Endodermal cell (in vitro differentiated cells): Measurements from ENCODE around the gene PODXL2. TPM values are rescaled to one million over a fixed set of nuclear protein-coding genes. Genes with fewer than 3 reads are reported as not detected.

Experiments used
- DNase-seq: peaks from one replicate; pipeline ENCODE4 v3.0.0-alpha.2; 2017
- H3K27ac ChIP-seq: 2 replicates; pipeline ENCODE4 v1.5.1; 2013; ENCODE audit warnings: mild to moderate bottlenecking, low read depth, low read length, moderate library complexity
- H3K27me3 ChIP-seq: 2 replicates; pipeline ENCODE4 v1.6.1; 2013; ENCODE audit warnings: mild to moderate bottlenecking, low read length, moderate library complexity; ENCODE audit not compliant: insufficient read depth, control insufficient read depth, poor library complexity, severe bottlenecking
- H3K36me3 ChIP-seq: 2 replicates; pipeline ENCODE4 v1.7.0; 2013; ENCODE audit warnings: mild to moderate bottlenecking, low read length, moderate library complexity; ENCODE audit not compliant: control insufficient read depth, insufficient read depth
- H3K4me1 ChIP-seq: one replicate; pipeline ENCODE4 v1.7.0; 2013; ENCODE audit warnings: low read length; ENCODE audit not compliant: control insufficient read depth, insufficient read depth
- H3K4me3 ChIP-seq: 2 replicates; pipeline ENCODE4 v1.5.1; 2013; ENCODE audit warnings: mild to moderate bottlenecking, low read length, moderate library complexity
- H3K9ac ChIP-seq: 2 replicates; pipeline ENCODE4 v1.6.1; 2013; ENCODE audit warnings: mild to moderate bottlenecking, low read length, moderate library complexity; ENCODE audit not compliant: poor library complexity, severe bottlenecking; ENCODE audit errors: extremely low read depth
- H3K9me3 ChIP-seq: 2 replicates; pipeline ENCODE4 v1.6.1; 2013; ENCODE audit warnings: mild to moderate bottlenecking, low read length, moderate library complexity; ENCODE audit not compliant: control insufficient read depth
- H3K27ac Mint-ChIP-seq: 2 replicates; pipeline ENCODE4 v1.8.0; 2020; ENCODE audit warnings: mixed read lengths
- H3K27me3 Mint-ChIP-seq: 2 replicates; pipeline ENCODE4 v1.8.0; 2021; ENCODE audit warnings: mild to moderate bottlenecking, mixed read lengths; ENCODE audit not compliant: insufficient read depth
- H3K36me3 Mint-ChIP-seq: 2 replicates; pipeline ENCODE4 v1.8.0; 2020; ENCODE audit warnings: low read depth, mixed read lengths
- H3K4me1 Mint-ChIP-seq: 2 replicates; pipeline ENCODE4 v1.8.0; 2020; ENCODE audit warnings: mixed read lengths
- H3K4me3 Mint-ChIP-seq: 2 replicates; pipeline ENCODE4 v1.8.0; 2020; ENCODE audit warnings: mild to moderate bottlenecking, moderate library complexity, mixed read lengths
- H3K9me3 Mint-ChIP-seq: 2 replicates; pipeline ENCODE4 v1.8.0; 2020; ENCODE audit warnings: mild to moderate bottlenecking, mixed read lengths
- CTCF ChIP-seq: fragments of 200-600 bp; sonication (generic); conservative IDR thresholded peaks from 2 replicates; pipeline ENCODE4 v1.5.0; 2021; ENCODE audit warnings: antibody characterized with exemption, mild to moderate bottlenecking
- WGBS, 2 experiments: methylation state at CpG; one replicate each; pipeline versions ENCODE4 v1.1.5 to v1.1.7; 2013; ENCODE audit warnings: missing lambda C conversion rate in 2 of 2, mixed read lengths in 1 of 2; ENCODE audit not compliant: insufficient coverage in 1 of 2, insufficient read length in 1 of 2; 5-methylcytosine and 5-hydroxymethylcytosine counted together
- total RNA-seq, 2 donors: library from RNA; stranded (reverse); fragmentation: NEBNext Ultra II Directional in 1 of 2; extraction: Animal tissue kit (Norgen Biotek cat#: 25700) in 1 of 2; gene quantifications; 2 replicates in 1 of 2; 3 replicates in 1 of 2; pipeline ENCODE4 v1.2.1, GENCODE V29; 2021

PODXL2 gene
- total RNA-seq, 2 donors from 2014 or later, result 11.8 to 16.5 TPM

GRCh38 chr3:127676921-127677351 lies 48.0 kb downstream of the PODXL2 start:
- H3K27ac Mint-ChIP-seq, result no peak overlapping the region
- H3K4me1 Mint-ChIP-seq, result peaks cover under 1% of the 10 kb centered on the region
- 93% methylated on average over 9 to 21 of the region's 21 CpGs for WGBS, 2 experiments
- peak; percentile 34 for DNase-seq
- Histone ChIP-seq H3K9me3 (no peaks in the 10 kb centered on the region), H3K36me3 (no peaks in the 10 kb centered on the region), H3K4me3 (no peak overlapping the region), H3K9ac (no peak overlapping the region), H3K4me1 (no peaks in the 10 kb centered on the region), H3K27me3 (peaks cover 8% of the 10 kb centered on the region), H3K27ac (no peak overlapping the region)
- no peaks in the 10 kb centered on the region for H3K36me3 Mint-ChIP-seq
- no peak for TF ChIP-seq CTCF
- H3K9me3 Mint-ChIP-seq, result no peaks in the 10 kb centered on the region
- no peak overlapping the region for H3K4me3 Mint-ChIP-seq
- peaks cover 12% of the 10 kb centered on the region for H3K27me3 Mint-ChIP-seq

GRCh38 chr3:127677541-127678314 lies 48.7 kb downstream of the PODXL2 start:
- no peaks in the 10 kb centered on the region for H3K36me3 ChIP-seq
- DNase-seq, result peak; percentile 32
- H3K27ac ChIP-seq, result no peak overlapping the region
- H3K27ac Mint-ChIP-seq, result no peak overlapping the region
- H3K4me3 ChIP-seq, result no peak overlapping the region
- 89 to 95% methylated on average over 16 to 17 of the region's 17 CpGs for WGBS, 2 experiments
- H3K4me1 ChIP-seq, result no peaks in the 10 kb centered on the region
- no peak for TF ChIP-seq CTCF
- H3K9me3 ChIP-seq, result no peaks in the 10 kb centered on the region
- no peaks in the 10 kb centered on the region for H3K36me3 Mint-ChIP-seq
- no peak overlapping the region for H3K4me3 Mint-ChIP-seq
- no peak overlapping the region for H3K9ac ChIP-seq
- H3K27me3 Mint-ChIP-seq, result peaks cover 12% of the 10 kb centered on the region
- peaks cover 8% of the 10 kb centered on the region for H3K27me3 ChIP-seq
- H3K9me3 Mint-ChIP-seq, result no peaks in the 10 kb centered on the region
- H3K4me1 Mint-ChIP-seq, result no peaks in the 10 kb centered on the region

GRCh38 chr3:127678315-127678599 lies 49.3 kb downstream of the PODXL2 start:
- no peak for TF ChIP-seq CTCF
- Histone ChIP-seq H3K27ac (no peak overlapping the region), H3K9ac (no peak overlapping the region), H3K4me1 (no peaks in the 10 kb centered on the region), H3K36me3 (no peaks in the 10 kb centered on the region), H3K9me3 (no peaks in the 10 kb centered on the region), H3K4me3 (no peak overlapping the region), H3K27me3 (peaks cover 7% of the 10 kb centered on the region)
- no peak overlapping the region for H3K27ac Mint-ChIP-seq
- H3K9me3 Mint-ChIP-seq, result no peaks in the 10 kb centered on the region
- H3K36me3 Mint-ChIP-seq, result no peaks in the 10 kb centered on the region
- H3K27me3 Mint-ChIP-seq, result peaks cover 12% of the 10 kb centered on the region
- no peak overlapping the region for H3K4me3 Mint-ChIP-seq
- WGBS, 2 experiments, result 96 to 100% methylated on average over 2 to 8 of the region's 8 CpGs
- no peaks in the 10 kb centered on the region for H3K4me1 Mint-ChIP-seq
- DNase-seq, result no peak
